PC-3 (cell line): Measurements from ENCODE around the gene SMOC2. TPM values are rescaled to one million over a fixed set of nuclear protein-coding genes. Genes with fewer than 3 reads are reported as not detected.

Experiments
- ATAC-seq: fragments of 200-7000 bp; cut with Tn5 transposase; 2 replicates; pipeline ENCODE4 v1.9.1; 2020; ENCODE audit warnings: mild to moderate bottlenecking, moderate library complexity
- BruUV-seq: library from RNA; stranded (reverse); fragments of 400-500 nt; replicated peaks from 2 replicates; lab custom pipeline; 2021; lab: Mats Ljungman, UMichigan
- CTCF ChIA-PET: fragments of 300-600 bp; sonication (Branson Sonifier 250); formaldehyde crosslinking; loops from one replicate; lab custom pipeline; 2022; ENCODE audit warnings: antibody characterized with exemption; lab: Charles Lee
- POLR2A ChIA-PET: fragments of 300-600 bp; sonication (Branson Sonifier 250); formaldehyde crosslinking; loops from one replicate; lab custom pipeline; 2022; ENCODE audit warnings: antibody characterized with exemption; ENCODE audit not compliant: unreplicated experiment; lab: Charles Lee
- DNase-seq: peaks from one replicate; pipeline ENCODE4 v3.0.0-alpha.2; 2015
- H2AFZ ChIP-seq: fragments of 300-600 bp; sonication (generic); 2 replicates; pipeline ENCODE4 v1.6.0; 2016; ENCODE audit warnings: antibody characterized with exemption, low read length
- H3F3A ChIP-seq: fragments of 300-600 bp; sonication (generic); one replicate; pipeline ENCODE4 v1.6.0; 2017; ENCODE audit warnings: antibody characterized with exemption, low read length, control low read depth, mild to moderate bottlenecking; ENCODE audit not compliant: unreplicated experiment
- H3K27ac ChIP-seq: fragments of 300-600 bp; sonication (generic); 2 replicates; pipeline ENCODE4 v1.5.1; 2016; ENCODE audit warnings: mild to moderate bottlenecking, low read length
- H3K27me3 ChIP-seq: fragments of 300-600 bp; sonication (generic); 2 replicates; pipeline ENCODE4 v1.6.1; 2016; ENCODE audit warnings: low read length, mixed read lengths
- H3K36me3 ChIP-seq: fragments of 300-600 bp; sonication (generic); 2 replicates; pipeline ENCODE4 v1.6.1; 2016; ENCODE audit warnings: low read depth, mixed run types, low read length, mixed read lengths
- H3K4me1 ChIP-seq: fragments of 300-600 bp; sonication (generic); 2 replicates; pipeline ENCODE4 v1.5.1; 2016; ENCODE audit warnings: low read length; ENCODE audit not compliant: insufficient read depth
- H3K4me2 ChIP-seq: fragments of 300-600 bp; sonication (generic); 2 replicates; pipeline ENCODE4 v1.6.0; 2016; ENCODE audit warnings: low read length
- H3K4me3 ChIP-seq: fragments of 300-600 bp; sonication (generic); 2 replicates; pipeline ENCODE4 v1.5.1; 2016; ENCODE audit warnings: mild to moderate bottlenecking, low read length, mixed read lengths
- H3K79me2 ChIP-seq: fragments of 300-600 bp; sonication (generic); 2 replicates; pipeline ENCODE4 v1.6.1; 2017; ENCODE audit warnings: low read length, mixed read lengths
- H3K9ac ChIP-seq: fragments of 300-600 bp; sonication (generic); 2 replicates; pipeline ENCODE4 v1.6.0; 2016; ENCODE audit warnings: mild to moderate bottlenecking, low read length
- H3K9me2 ChIP-seq: fragments of 300-600 bp; sonication (generic); replicated peaks from 2 replicates; pipeline ENCODE4 v1.6.1; 2016; ENCODE audit warnings: mixed run types, low read length, mixed read lengths
- H3K9me3 ChIP-seq: fragments of 300-600 bp; sonication (generic); 2 replicates; pipeline ENCODE4 v1.6.1; 2016; ENCODE audit warnings: low read length, mixed read lengths
- H4K20me1 ChIP-seq: fragments of 300-600 bp; sonication (generic); 2 replicates; pipeline ENCODE4 v1.6.1; 2016; ENCODE audit warnings: low read length, mixed read lengths
- EZH2 ChIP-seq: fragments of 300-600 bp; sonication (generic); IDR thresholded peaks from one replicate; pipeline ENCODE4 v1.6.1; 2017; ENCODE audit warnings: antibody characterized with exemption, mild to moderate bottlenecking, low read length; ENCODE audit not compliant: unreplicated experiment
- EZH2phosphoT487 ChIP-seq: fragments of 300-600 bp; sonication (generic); IDR thresholded peaks from 2 replicates; pipeline ENCODE4 v1.6.1; 2018; ENCODE audit warnings: mild to moderate bottlenecking, antibody characterized with exemption, low read length, borderline replicate concordance
- intact Hi-C: fragments of 100-400 bp; cut with micrococcal nuclease; formaldehyde crosslinking; loops from 2 replicates; pipeline ENCODE4 v1.9.0; 2023
- total RNA-seq: library from RNA; depleted of rRNA; stranded (reverse); fragments of >200 nt; gene quantifications from 2 replicates; pipeline ENCODE4 v1.2.3, GENCODE V29; 2014
- TF ChIP-seq, protein P1 (sequence below): fragments of 300-600 bp; sonication (generic); conservative IDR thresholded peaks from 2 replicates; pipeline ENCODE4 v1.5.1; 2017; ENCODE audit warnings: antibody characterized with exemption, low read depth, mild to moderate bottlenecking, low read length

SMOC2 gene
- total RNA-seq, 1 experiment from 2014 or later = not detected

DNA sequence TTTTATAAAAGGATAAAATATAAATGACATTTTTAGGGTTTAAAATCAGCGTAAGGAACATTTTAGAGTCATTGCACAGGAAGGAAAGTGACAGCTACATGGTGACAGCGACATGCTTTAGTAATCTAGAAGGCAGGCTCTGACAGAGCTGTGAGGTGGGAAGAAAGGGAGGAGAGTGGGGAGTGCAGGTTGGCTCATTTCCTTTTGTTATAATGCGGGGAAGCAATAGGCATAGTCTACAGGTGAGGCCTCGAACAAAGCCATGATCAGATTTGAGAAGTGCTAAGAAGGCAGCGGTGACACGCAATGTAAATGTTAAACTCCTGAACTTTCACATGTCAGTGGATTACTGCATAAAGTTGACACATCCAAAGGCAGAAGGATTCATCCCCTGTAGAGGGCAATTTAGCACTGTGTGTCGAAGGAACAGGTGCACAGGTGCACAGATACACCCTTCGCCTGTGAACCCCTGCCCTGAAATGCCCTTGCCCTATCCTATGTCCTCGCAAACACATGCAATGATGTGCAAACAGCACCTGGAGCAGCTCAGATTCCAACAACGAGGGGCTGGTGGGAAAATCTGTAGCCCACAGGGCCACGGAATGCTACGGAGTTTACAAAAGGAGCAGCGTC is 32.4 kb upstream of the SMOC2 start:
- Histone ChIP-seq H3K27me3 (no peaks in the 10 kb centered on the region), H3F3A (no peaks in the 10 kb centered on the region), H3K9ac (no peak overlapping the region), H3K9me3 (no peaks in the 10 kb centered on the region), H4K20me1 (no peaks in the 10 kb centered on the region), H2AFZ (no peak overlapping the region), H3K4me1 (no peaks in the 10 kb centered on the region), H3K4me3 (no peak overlapping the region), H3K4me2 (no peak overlapping the region), H3K27ac (no peak overlapping the region), H3K9me2 (no peaks in the 10 kb centered on the region), H3K79me2 (no peaks in the 10 kb centered on the region), H3K36me3 (no peaks in the 10 kb centered on the region)
- no peak for ATAC-seq
- BruUV-seq = no TSS peak
- ChIA-PET CTCF (no interaction called here), POLR2A (no interaction called here)
- TF ChIP-seq EZH2 (no peak), EZH2phosphoT487 (no peak)
- TF ChIP-seq, protein P1, sequence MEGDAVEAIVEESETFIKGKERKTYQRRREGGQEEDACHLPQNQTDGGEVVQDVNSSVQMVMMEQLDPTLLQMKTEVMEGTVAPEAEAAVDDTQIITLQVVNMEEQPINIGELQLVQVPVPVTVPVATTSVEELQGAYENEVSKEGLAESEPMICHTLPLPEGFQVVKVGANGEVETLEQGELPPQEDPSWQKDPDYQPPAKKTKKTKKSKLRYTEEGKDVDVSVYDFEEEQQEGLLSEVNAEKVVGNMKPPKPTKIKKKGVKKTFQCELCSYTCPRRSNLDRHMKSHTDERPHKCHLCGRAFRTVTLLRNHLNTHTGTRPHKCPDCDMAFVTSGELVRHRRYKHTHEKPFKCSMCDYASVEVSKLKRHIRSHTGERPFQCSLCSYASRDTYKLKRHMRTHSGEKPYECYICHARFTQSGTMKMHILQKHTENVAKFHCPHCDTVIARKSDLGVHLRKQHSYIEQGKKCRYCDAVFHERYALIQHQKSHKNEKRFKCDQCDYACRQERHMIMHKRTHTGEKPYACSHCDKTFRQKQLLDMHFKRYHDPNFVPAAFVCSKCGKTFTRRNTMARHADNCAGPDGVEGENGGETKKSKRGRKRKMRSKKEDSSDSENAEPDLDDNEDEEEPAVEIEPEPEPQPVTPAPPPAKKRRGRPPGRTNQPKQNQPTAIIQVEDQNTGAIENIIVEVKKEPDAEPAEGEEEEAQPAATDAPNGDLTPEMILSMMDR = no peak
- no peak for DNase-seq
- intact Hi-C loops = no loop called here

DNA sequence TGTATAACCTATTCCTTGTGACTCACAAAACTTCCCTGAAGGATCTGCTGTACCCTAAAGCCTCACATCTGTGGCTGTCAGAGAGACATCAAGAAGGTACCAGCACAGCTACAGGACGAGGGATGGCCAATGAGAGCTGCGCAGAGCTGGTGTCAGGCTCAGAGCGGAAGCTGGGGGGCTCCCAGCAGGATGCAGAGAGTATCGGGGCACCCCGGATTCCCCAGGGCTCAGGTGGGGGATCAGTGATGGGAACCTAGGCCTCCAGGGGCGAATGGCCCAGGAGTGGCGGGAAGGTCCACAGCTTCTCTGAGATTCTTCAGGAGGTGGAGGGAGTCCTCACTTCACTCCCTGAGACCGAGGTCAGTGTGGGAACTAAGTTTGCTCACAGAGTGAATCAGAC is 30.9 kb upstream of the SMOC2 start:
- no peak overlapping the region for H3K9ac ChIP-seq
- H3K27me3 ChIP-seq = no peaks in the 10 kb centered on the region; the same call in 1 of the 2 replicates
- H3K4me3 ChIP-seq = no peak overlapping the region
- H3K9me3 ChIP-seq = no peaks in the 10 kb centered on the region
- no peaks in the 10 kb centered on the region for H3F3A ChIP-seq
- no peaks in the 10 kb centered on the region for H3K79me2 ChIP-seq
- BruUV-seq = no TSS peak
- TF ChIP-seq EZH2 (no peak), EZH2phosphoT487 (no peak)
- TF ChIP-seq, protein P1 = no peak
- intact Hi-C loops = no loop called here
- H3K4me2 ChIP-seq = no peak overlapping the region
- no peak overlapping the region for H3K27ac ChIP-seq
- no peaks in the 10 kb centered on the region for H4K20me1 ChIP-seq
- CTCF ChIA-PET = no interaction called here
- no peaks in the 10 kb centered on the region for H3K4me1 ChIP-seq
- no peak for ATAC-seq
- no peak for DNase-seq
- H3K36me3 ChIP-seq = no peaks in the 10 kb centered on the region
- no peak overlapping the region for H2AFZ ChIP-seq
- POLR2A ChIA-PET = no interaction called here
- no peaks in the 10 kb centered on the region for H3K9me2 ChIP-seq

DNA sequence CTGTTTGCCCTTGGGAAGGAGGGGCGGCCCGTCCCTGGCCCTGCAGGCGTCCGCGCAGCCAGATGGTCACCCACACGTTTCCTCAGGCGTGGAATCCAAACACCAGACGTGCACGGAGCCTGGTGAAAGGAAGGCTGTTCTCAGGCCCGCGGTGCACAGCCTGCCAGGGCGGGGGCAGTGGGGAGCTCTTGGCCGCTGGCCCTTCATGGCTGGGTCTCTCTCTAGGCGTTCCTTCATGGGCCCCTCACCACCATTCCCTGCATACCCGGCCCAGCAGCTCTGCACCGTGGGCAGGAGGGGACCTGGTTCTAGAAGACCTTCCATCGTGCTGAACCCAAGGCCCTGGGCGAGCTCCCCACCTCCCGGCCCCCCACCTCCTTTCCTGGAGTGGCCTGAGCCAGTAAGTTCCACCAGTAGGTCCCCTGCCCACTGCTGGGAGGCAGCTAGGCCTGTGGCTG is 30.4 kb upstream of the SMOC2 start:
- no peak for DNase-seq
- no peaks in the 10 kb centered on the region for H3K9me3 ChIP-seq
- TF ChIP-seq, protein P1 = no peak
- TF ChIP-seq EZH2phosphoT487 (no peak), EZH2 (no peak)
- H3K36me3 ChIP-seq = no peaks in the 10 kb centered on the region
- BruUV-seq = no TSS peak
- no peaks in the 10 kb centered on the region; the same call in 1 of the 2 replicates for H3K27me3 ChIP-seq
- ChIA-PET POLR2A (no interaction called here), CTCF (no interaction called here)
- H3F3A ChIP-seq = no peaks in the 10 kb centered on the region
- H4K20me1 ChIP-seq = no peaks in the 10 kb centered on the region
- no peak overlapping the region for H3K4me2 ChIP-seq
- no peaks in the 10 kb centered on the region for H3K9me2 ChIP-seq
- H3K27ac ChIP-seq = no peak overlapping the region
- no peak overlapping the region for H2AFZ ChIP-seq
- no peak overlapping the region for H3K4me3 ChIP-seq
- H3K79me2 ChIP-seq = no peaks in the 10 kb centered on the region
- ATAC-seq = no peak
- no peaks in the 10 kb centered on the region for H3K4me1 ChIP-seq
- intact Hi-C loops = no loop called here
- no peak overlapping the region for H3K9ac ChIP-seq
